Medulla oblongata (tissue), 1 donor: ENCODE measurements around the gene DVL1.

Experiments
- DNase-seq: peaks from one replicate; pipeline ENCODE4 v3.0.0-alpha.2; 2015; ENCODE audit errors: extremely low spot score

The DVL1 gene

DNA sequence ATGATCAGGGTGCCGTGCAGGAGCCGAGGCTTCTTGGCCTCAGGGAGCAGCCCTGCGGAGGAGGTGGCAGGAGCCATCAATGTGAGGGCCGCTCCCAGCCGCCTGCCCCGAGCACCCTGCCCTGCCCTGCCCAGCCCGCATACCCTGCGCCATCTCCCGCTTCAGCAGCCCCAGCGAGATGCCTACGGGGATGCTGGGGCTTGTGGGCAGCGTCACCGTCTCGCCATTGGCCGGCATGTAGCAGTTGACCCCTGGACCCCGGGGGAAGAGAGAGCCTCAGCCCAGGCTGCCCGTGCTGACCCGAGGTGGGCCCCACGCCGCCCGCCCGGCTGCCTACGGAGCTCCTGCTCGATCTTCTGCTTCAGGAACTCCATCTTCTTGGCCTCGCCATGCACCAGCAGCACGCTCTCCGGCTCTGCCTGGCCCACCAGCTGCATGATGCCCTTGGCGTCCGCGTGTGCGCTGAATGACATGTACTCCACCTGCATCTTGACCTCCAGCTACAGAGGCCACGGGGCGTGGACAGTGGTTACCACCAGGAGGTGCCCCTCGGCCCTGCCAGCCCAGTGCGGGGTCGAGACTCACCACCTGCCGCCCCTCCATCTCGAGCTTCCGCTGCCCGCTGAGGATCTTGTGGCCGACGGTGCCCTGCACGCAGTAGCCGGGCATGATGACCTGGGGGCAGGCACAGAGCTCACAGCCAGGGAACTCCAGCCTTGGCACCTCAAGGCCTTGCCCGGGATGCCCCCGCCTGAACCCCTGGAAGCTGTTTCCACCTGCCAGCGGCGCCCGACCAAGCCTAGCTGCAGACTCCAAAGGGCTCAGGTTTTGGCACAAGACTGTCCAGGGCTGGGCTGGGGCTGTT is 36.5 kb downstream of the DVL1 start:
- no peak for DNase-seq

DNA sequence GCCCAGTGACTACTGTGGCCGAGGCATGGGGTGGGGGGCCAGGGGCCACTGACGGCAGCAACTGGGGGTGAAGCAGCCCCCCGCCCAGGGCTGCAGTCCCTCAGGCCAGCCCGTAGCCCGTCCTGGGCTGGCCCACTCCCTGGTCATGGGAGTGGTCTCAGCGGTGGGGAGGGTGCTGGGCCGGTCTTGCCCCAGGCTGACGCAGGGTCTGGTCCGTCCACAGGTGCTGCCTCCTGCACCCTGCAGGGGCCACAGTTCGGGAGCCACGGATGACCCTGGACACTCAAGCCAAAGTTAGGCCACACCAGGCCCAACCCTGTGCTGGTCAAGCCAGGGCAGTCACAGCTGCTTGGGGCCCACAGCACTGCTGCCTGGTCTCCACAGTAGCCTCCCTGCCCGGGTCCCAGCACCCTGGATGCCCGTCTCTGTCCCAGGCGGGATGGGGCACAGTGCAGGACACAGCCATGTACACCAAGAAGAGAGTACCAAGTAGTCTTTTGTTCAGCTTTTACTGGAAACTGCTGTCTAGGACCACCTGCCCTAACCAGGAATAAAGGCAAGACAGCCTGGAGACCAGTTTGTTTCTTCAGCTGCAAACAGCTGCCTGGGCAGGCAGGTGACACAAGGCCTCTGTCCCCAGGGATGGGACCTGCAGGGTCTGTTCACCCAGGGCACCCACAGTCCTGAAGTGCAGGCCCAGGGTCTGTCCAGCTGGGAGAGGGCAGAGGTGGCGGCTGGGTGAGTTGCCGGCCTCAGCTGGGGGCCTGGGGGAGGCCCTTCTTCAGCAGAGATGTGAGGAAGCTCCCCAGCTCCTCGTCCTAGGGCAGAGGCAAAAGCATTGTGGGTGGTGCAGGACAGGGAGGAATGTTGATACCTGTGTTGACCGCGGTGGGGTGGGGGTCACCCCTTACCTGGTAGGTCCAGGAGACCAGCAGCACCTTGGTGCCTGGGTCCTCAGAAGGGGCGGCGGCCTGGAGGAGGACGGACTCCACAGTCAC is 37.8 kb downstream of the DVL1 start:
- DNase-seq = no peak

DNA sequence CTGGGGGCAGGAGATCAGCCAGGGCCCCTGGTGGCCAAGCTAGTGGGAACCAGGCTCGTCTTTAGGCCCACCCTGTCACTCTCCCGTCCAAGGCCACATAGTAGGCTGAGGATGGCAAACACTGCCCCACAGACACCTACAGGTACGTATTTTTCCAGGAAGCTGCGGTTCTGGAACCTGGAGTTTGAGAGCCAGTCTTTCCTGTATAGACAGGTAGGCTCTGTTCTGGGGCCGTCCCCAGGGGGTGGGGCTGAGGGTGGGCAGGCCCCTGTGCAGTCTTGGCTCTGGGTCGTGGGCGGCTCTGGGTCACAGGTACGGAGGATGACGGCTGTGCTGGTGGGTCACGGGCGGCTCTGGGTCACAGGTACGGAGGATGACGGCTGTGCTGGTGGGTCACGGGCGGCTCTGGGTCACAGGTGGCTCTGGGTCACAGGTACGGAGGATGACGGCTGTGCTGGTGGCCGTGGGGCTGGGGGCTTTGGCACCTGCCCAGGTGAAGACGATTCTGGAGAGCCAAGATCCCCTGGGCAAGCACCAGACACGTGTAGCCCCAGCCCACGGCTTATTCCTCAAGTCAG is 38.7 kb downstream of the DVL1 start:
- no peak for DNase-seq

DNA sequence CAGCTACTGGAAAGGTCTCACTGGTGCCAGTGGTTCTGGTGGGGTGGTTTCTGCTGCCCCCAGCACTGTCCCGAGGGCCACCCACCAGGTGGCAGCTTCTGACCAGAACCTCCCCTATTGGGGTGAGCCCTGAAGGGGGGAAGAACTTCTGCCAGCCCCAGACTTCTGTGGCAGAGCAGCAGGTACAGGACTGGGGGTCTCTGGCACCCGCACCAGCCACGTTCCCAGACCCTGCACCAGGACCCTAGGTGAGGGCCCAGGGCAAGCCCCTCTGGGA is 39.2 kb downstream of the DVL1 start:
- DNase-seq = no peak

DNA sequence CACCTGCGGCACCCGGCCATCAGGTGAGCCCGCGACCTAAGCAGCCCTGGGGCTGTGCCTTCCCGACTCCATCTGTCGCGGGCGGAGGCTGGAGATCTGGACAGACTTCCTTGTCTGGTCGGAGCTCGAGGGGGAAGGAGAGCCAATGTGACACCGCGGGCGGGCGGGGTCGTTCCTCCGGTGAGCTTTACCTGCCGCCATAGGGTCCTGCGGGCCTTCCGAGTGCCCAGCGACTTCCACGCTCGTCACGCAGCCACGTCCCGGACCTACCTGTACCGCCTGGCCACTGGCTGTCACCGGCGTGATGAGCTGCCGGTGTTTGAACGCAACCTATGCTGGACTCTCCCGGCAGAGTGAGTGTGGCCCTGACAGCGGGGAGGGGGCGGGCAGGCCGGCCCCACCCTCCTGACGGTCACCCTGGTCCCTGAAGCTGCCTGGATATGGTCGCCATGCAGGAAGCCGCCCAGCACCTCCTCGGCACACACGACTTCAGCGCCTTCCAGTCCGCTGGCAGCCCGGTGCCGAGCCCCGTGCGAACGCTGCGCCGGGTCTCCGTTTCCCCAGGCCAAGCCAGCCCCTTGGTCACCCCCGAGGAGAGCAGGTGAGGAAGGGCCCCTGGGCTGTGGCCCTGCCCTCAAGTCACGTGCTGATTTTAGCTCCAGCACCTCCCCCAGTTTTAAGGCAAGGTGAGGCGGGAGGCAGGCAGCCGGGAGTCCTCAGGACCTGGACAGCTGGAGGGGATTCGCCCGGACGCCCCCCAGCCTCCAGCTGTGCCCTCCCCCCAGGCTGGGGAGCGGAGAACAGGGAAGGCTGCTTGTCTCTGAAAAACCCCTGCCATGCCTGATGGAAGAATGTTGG is 39.7 kb downstream of the DVL1 start:
- DNase-seq = peak; percentile 21

DNA sequence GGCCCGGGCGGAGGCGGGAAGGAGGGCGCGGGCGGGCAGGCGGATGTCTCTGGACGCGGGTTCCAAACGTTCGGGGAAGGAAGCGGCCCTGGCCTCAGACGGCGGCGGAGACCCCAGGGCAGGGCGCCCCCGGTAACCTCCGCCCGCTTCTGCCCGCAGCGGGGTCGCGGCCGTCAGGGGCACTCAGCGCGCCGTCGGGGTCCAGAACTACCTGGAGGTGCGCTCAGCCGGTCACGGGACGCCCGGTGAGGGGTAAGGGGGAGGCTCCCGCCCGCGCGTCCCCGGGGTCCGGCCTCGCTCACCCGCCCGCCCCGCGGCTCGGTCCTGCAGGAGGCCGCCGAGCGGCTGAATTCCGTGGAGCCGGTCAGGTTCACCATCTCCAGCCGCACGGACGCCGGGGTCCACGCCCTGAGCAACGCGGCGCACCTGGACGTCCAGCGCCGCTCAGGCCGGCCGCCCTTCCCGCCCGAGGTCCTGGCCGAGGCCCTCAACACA is 40.4 kb downstream of the DVL1 start:
- no peak for DNase-seq

DNA sequence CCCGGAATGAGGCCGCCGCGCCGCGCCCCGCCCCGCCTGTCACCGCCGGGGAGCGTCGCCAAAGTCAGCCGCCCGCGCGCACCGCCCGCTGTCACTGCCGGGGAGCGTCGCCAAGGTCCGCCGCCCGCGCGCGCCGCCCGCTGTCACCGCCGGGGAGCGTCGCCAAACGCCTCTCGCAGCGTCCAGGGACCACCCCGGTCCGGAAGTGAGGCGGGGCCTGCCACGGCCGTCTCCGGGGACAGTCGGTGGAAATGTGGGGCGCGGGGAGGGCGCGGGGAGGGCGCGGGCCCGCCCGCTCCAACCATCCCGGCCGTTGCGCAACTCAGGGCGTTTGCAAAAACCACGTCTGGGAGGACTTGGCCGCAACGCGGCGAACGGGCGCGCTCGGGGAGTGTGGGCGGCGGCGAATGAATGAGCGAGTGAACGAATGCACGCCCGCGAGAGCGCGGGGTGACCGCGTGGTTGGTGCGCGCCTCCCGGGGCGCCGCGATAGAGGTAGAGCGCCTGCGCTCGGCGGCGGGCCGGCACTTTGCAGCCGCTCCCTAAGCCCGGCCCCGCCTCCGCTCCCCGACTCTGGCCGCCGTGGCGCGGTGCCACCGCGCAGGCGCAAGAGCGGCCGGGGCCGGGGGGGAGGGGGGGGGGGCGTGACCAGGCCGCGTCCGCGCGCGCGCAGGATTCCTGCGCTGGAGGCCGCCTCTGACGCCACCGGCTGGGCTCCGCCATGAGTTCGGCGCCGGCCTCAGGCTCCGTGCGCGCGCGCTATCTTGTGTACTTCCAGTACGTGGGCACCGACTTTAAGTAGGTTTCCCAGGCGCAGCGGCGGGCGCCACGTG is 41.1 kb downstream of the DVL1 start, which contains the start of the genes ACAP3 and PUSL1:
ACAP3 (minus strand) TSS at position 8 of the 833 bp plus-strand sequence. CDS start 115 bp downstream, outside the sequence.
PUSL1 (plus strand) TSS at position 675 of the 833 bp plus-strand sequence; CDS start at position 722, 47 bp downstream.
- DNase-seq = peak; percentile 92

DNA sequence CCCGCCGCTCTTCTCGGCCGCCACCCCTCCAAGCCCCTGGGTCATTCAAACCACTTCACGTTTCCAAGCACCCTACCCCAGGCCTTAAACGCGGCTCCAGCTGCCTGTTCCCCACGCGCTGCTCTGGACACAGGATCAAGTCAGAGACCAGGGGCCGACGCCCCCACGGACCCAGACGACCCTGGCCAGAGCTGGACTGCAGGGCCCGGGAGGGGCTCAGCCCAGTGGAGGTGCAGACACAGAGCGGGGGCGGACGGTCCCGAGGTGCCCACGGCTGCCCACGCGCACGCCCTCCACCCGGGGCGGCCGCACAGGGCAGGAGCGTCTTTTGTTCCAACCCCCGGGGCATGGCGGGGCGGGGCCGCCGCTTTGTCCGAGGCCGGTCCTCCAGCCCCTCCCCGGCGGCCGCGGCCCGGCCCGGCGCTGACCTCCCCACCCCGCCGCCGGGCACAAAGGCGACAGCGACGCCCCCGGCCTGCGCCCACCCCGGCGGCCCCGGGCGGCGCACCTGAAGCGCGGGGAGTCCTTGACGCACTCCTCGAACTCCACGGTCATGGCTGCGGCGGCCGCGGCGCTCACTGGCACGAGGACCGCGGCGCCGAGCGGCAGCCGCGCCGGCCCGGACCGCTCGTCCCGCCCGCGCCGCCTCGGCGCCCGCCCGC is 41.8 kb downstream of the DVL1 start:
- no peak for DNase-seq

DNA sequence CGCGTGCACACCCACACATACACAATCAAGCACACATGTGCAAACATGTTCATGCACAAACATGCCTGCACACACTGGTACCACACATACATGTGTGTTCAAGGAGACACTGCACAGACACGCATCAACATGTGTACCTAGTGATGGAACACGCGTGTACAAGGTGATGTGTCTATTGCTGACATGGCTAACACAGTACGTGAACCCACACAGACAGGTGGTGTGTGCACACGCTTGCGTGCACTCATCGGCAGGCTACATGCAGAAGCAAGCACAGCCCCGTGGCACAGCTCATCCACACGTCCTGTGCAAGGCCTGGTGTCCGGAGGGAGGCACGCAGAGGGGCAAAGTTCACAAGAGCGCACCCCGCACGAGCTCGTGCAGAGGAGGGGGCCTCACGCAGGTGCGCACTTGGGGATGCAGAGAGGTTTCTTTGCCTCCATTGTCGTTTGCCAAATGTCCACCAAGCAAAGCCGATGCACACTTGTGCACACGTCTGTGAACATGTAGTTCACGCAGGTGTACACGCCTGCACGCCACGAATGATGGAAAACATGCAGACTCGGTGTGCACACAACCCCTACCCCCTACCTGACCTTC is 42.5 kb downstream of the DVL1 start:
- DNase-seq = no peak

DNA sequence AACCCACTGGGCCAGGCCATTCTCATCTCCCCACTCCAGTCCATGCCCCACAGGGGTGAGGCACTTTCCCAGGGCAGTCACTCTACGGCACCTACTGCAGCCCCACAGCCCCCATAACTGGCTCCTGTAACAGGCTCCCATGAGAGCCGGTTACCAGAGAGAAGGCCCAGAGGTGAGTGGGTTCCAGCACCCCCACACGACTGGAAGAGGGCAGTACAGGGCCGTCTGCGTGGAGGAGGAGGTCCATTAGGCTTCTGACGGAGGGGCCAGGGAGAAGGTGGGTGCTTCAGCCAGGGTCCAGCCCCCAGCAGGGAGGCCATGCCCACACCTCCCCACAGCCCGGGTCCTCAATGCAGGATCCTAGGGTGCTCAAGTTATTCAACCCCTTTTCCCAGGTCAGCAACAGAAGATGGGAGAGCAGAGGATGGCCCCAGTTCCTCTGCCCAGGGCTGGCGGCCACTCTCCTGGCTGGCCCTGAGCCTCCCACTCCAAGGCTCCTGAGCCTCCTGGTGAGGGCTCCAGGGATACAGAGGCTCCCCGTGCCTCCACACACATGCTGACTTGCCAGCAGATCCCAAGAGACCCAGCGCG is 43.1 kb downstream of the DVL1 start:
- no peak for DNase-seq

DNA sequence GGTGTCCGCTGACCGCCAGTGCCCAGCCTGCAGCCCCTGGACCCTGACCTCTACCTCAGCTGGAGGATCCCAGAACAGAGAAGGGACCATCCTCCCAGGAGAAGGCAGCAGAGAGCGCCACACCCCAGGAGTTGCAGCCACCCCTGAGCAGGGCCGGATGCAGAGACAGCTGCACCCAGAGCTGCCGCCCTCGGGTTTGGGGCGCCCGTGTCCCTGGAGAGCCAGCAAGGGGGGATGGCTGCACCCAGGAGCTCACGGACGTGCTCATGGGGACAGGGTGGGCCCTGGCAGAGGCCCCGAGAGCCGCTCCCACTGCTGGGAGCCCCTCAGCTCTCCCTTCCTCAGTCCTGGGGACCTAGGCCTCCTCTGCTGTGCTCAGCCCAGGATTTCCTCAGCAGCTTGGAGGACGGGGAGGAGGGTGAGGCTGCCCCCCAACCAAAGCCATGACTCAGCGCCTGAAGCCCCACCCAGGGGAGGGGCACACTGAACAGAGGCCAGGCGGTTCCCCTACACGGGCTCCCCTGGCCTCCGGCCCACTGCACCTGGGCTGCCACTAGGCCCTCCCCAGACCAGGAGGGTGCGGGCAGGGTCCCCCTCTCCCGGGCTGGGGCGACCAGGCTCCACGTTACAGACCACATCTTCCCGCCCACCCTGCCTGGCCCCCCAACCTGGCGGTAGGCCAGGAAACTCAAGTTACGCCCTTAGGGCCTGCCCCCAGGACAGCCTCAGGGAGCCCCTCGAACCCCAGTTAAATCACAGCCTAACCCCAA is 43.7 kb downstream of the DVL1 start:
- DNase-seq = peak; percentile 49

DNA sequence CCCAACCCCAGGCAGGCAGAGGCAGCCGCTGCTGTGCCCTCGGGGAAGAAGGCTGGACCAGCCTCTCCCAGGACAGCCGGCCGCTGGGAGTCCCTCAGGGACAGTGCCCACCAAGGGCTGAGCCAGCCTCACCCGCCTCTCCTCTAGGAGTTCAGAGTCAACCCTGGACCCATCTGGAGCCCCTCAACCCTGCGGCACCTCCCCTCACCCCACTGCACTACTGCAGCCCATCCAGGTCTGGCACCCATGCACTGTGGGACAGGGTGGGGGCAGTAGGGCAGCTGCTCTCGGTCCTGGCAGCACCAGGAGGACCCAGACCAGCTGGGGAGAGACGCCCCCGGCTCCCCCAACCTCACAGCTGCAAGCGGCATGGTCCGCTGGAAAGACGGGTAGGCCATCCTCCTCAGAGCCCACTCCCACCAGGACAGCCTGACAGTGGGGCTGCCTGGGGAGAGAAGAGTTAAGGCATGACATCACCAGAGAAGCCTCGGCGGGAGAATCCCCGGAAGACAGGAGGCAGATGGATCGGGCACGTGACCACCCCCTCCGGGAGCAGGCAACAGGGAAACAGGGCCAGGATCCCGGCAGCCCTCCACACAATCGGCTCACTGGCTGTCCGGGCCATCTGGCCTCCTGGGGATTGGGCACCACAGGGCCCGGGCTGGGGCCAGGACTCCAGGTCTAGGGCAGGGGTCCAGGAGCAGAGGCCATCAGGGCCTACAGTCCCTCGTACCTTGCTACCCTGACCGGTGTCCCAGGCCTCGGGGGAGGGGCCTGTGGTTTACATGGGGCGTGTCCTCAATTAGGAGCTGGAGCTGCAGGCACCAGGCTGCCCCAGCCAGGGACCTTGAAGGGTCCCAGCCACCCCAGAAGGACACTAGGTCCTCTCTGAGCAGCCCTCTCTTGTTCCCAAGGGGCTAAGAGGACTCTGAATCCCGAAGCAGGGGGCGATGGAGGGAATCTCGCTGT is 44.6 kb downstream of the DVL1 start:
- peak; percentile 96 for DNase-seq

DNA sequence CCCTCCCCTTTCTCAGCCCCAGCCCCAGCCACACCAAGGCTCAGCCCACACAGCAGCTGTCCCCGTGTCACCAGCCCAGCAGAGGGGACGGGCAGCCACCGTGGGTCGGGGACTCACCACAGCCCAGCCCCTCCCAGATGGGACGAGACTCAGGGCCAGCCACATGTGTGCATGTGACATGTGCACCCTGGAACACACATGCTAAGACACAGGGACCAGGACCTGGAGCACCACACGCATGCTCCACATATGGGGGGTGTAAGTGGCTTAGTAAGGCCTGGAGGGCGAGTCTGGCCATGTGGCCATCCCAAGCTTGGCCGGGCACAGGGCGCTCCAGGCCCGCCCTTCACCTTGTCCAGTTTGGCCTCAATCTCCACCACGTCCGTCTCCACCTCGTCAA is 45.5 kb downstream of the DVL1 start:
- no peak for DNase-seq

DNA sequence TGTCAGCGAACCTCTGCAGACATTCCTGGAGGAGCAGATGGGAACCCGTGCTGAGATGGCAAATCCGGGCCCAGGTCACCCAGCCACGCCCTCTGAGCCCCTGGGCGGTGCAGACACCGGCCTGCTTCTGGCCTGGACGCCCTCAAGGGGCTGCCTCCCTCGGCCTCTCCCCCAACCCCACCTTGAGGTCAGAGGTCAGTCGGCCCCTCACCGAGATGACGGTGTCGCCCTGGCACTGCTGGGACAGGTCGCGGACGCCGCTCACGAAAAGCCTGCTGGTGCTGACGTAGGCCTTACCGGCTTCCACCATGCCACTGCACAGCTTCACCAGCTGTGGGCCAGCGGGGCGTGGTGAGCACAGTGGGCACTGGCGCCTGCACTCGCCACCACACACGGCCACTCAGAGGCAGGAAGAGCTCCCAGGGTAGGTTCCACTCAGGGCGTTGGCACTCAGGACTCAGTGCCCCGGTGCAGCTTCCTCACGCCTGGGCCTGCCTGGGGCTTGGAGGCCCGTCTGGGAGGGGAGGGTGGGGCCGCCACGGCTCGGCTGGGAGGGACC is 46.2 kb downstream of the DVL1 start:
- DNase-seq = no peak

DNA sequence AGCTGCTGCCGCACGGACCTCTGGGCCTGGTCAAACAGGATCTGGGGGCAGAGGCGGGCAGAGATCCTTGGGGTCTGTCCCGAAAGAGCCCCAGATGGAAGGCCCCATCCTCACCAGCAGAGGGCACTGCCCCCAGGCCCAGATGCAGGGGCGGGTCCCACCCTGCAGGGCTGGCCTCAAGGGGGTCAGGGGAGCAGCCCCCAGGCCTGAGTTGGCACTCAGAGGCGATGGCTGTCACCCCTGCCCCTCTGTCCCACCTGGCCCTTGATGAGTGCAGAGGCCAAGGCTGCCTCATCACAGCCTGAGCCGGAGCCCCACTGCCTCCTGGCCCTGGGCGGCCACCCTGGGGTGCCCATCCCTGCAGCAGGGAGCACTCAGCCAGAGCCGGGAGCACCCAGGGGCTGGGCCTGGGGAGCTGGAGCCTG is 47.2 kb downstream of the DVL1 start:
- no peak for DNase-seq

DNA sequence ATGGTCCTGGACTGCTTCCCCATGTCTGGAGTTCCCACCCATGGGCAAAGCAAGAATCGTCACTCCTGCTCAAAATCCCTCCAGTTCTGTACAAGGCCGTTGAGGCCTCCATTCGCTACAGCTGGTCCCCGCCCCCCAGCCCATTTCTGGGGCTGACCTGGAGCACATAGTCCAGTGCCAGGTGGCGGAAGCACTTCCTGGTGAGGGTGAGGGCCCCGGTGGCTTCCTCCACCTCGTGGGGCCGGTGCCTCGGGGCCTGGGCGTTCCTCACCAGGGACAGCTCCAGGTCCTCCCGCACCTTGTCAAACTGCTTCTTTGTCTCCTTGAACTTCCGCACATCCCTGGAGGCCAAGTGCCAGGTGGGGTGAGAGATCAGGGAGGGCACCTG is 48.9 kb downstream of the DVL1 start:
- no peak for DNase-seq
